Measurements from ENCODE around the gene P2RX3.

P2RX3 gene

GRCh38 chr11:57405271-57405860, 67.2 kb downstream of the P2RX3 start:
- DNase-seq: no peak

DNA sequence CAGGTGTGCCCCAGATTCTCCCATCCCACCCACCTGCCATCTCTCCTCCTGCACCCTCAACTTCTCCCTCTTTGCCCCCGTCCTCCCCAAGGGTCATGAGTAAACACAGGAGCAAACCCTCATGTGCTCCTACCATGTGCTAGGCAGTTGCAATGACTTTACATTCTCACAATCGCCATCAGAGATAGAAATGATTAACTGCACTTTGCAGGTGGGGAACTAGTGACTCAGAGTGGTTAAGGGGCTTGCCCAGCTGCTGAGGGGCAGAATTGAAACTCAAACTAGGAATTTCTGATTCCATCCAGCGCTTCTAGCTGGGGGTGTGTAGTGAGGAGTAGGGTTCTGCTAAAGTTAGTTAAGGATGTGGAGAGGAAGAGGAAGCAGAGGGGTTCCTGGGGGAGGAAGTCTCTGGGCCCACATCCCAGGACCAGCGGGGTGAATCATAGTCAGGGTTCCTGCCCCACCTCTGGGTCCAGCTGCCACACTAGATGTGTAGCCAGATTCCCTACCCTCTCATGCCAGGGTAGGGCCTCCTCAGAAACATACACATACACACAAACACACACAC, 68.3 kb downstream of the P2RX3 start:
- peak; percentile 22 for DNase-seq

- DNase-seq: no peak
Measured at GRCh38 chr11:57407010-57407920, 69.1 kb downstream of the P2RX3 start.

DNA sequence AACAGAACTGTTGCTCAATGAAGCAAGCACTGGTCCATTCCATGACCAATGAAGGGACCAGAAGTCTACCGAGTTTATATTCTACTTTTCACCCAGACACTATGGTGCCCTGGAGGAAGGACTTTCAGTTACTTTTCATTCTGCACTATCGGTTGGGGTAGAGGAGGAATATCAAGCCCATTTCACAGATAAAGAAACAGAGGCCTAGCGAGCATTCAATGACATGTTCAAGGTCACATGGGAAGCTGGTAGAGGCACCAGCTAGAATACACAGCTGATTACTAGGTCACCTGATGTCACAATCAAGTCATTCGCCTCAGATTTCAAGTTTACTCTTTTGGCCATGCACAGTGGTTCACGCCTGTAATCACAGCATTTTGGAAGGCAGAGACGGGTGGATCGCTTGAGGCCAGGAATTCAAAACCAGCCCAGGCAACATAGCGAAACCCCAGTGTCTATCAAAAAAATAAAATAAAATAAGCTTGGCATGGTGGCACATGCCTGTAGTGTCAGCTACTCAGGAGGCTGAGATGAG, 69.9 kb downstream of the P2RX3 start:
- DNase-seq: no peak

DNA sequence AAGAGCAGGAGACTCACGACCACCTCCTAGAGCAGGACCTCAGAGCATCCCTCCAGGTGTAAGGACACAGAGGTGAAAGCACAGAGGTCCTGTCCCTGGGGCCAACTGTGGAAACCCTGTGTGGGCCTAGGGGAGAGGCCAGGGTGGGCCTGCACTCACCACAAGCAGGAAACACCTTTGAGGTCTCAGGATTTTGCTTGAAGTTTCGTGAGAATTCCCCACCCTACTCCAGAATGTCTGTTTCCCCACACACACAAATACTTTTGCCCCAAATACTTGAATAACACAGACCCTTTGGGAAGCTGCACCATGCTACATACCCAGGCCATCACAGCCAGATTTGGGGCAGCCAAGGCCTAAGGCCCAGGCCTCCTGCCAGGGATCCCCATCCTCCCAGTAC, 70.6 kb downstream of the P2RX3 start:
- no peak for DNase-seq

DNA sequence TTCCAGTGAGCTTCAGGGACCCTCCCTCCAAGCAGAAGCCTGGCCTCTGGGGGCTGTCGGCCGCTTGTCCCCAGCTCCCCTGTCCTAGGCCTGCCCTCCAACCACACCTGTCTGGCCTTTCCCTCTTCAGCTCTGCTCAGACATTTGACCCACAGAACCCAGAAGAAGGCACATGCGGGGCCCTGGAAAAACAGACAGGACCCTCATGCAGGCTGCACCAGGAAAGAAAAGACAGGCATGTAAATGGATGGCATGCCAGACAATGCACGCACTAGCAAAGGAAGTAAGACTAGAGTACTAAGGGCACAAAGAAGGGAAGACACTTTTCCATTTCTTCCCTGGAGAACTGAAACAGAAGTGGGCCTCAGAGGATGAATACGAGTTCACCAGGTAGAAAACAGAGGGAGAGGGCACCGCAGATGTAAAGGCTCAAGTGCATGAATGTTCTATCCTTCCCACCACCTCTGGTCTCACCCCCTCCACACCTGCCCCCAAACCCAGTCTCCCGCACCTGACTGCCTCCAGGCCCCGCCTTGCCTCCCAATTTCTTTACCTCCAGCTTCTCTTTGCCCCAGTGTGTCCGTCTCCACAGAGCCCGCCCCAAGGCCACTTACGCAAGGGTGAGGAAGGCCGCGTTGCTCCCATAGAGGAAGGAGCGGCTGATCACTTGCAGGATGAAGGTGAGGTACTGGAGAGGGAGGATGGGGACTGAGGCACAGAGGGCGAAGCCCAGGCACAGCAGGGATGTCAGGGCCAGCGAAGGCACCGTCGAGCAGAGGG, 71.4 kb downstream of the P2RX3 start:
- no peak for DNase-seq

DNA sequence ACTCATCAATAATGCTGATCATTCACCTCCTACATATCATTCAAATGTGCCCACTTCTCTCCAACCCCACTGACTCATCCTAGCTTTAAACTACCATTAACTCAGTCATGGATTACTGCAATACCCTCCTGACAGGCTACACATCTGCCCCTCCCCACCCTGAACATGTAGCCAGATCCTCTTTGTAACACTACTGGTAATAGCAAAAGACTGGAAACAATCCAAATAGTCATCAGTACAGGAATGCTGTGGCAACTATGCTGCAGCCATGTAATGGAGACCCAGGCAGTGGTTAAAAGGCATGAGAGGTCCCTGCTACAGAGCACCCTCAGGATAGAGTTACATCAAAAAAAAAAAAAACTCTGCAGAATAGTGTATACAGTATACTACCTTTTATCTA, 72.1 kb downstream of the P2RX3 start:
- peak; percentile 89 for DNase-seq

GRCh38 chr11:57413681-57414080, 75.5 kb downstream of the P2RX3 start:
- no peak for DNase-seq

DNA sequence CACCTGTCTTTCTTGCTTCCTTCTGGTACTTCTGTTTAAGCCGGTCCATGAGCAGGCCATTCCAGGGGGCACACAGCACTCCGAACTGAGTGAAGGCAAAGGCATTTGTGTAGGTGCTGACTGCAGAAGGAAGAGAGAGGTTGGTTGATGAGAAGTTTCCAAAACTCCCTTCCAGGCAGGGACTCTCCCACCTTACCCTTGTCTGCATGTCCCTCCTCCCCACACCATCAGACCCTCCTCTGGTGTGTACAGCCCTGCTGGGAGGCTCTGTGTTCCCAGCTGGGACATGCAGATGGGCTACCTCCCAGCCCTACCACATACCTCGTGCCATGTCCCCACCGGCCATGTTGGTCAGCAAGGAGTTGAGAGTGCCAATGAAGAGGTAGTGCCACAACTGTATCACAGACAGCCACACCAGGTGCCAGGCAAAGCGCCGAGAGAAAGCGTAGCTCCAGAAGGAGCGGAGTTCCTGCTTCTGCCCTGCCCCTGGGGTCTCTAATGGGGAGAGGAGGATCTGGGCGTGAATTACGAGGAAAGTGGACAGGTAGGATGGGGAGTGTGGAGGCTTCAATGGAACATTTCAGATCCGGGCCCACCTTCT, 76.6 kb downstream of the P2RX3 start:
- no peak for DNase-seq

DNA sequence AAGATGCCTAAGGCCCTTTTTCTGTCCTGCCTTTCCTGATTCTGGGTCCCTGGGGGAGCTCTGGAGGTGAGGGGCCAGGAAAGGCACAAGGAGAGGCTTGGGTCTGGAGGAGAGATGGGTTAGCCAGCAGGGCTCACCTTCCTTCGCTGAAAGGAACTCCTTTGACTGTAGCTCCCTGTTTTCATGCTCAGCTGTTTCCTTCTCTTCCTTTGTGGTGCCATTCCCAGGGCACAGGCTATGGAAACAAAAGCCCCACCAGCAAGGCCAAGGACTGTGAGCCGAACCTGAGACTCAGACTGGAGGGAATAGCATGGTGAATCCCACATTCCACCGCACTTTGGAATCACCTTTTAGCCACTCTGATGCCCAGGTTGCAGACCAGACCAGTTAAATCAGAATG, 78.3 kb downstream of the P2RX3 start:
- DNase-seq: no peak

GRCh38 chr11:57417056-57417455, 78.9 kb downstream of the P2RX3 start:
- no peak for DNase-seq

- no peak for DNase-seq
Measured at GRCh38 chr11:57418131-57418530, 80.0 kb downstream of the P2RX3 start.

- no peak for DNase-seq
Measured at GRCh38 chr11:57419146-57419545, 81.0 kb downstream of the P2RX3 start.

- no peak for DNase-seq
Measured at GRCh38 chr11:57421066-57421465, 82.9 kb downstream of the P2RX3 start.

GRCh38 chr11:57421805-57422204, 83.7 kb downstream of the P2RX3 start:
- DNase-seq: no peak
